ENCODE measurements around the gene TFG.

TFG gene

GRCh38 chr3:100708644-100708988 is 678 bp upstream of the TFG start:
- no peak for DNase-seq

GRCh38 chr3:100709842-100710260 is 557 bp downstream of the TFG start:
- DNase-seq: peak; percentile 66

GRCh38 chr3:100710261-100710968 is 1.1 kb downstream of the TFG start:
- DNase-seq: peak; percentile 87

- DNase-seq: no peak
Measured at GRCh38 chr3:100715176-100715575, 5.9 kb downstream of the TFG start.

GRCh38 chr3:100717063-100717462 is 7.8 kb downstream of the TFG start:
- DNase-seq: no peak

GRCh38 chr3:100717637-100718487 is 8.6 kb downstream of the TFG start:
- no peak for DNase-seq

GRCh38 chr3:100719136-100719535 is 9.8 kb downstream of the TFG start:
- no peak for DNase-seq

GRCh38 chr3:100720426-100720825 is 11.1 kb downstream of the TFG start:
- no peak for DNase-seq

- no peak for DNase-seq
Measured at GRCh38 chr3:100725935-100726513, 16.7 kb downstream of the TFG start.

- no peak for DNase-seq
Measured at GRCh38 chr3:100726706-100727105, 17.4 kb downstream of the TFG start.

GRCh38 chr3:100730524-100730923 is 21.2 kb downstream of the TFG start:
- DNase-seq: no peak

GRCh38 chr3:100732435-100732834 is 23.1 kb downstream of the TFG start:
- DNase-seq: no peak

GRCh38 chr3:100737334-100737733 is 28.0 kb downstream of the TFG start:
- peak; percentile 62 for DNase-seq

GRCh38 chr3:100740207-100740606 is 30.9 kb downstream of the TFG start:
- DNase-seq: no peak

- no peak for DNase-seq
Measured at GRCh38 chr3:100743535-100743934, 34.2 kb downstream of the TFG start.

- DNase-seq: no peak
Measured at GRCh38 chr3:100744671-100745070, 35.4 kb downstream of the TFG start.

GRCh38 chr3:100745617-100746016 is 36.3 kb downstream of the TFG start:
- DNase-seq: no peak

- no peak for DNase-seq
Measured at GRCh38 chr3:100746092-100746491, 36.8 kb downstream of the TFG start.

- peak; percentile 16 for DNase-seq
Measured at GRCh38 chr3:100748220-100748619, 38.9 kb downstream of the TFG start.

GRCh38 chr3:100748967-100749366 is 39.7 kb downstream of the TFG start:
- DNase-seq: no peak

- DNase-seq: no peak
Measured at GRCh38 chr3:100753846-100754245, 44.6 kb downstream of the TFG start.

- DNase-seq: no peak
Measured at GRCh38 chr3:100754563-100755334, 45.5 kb downstream of the TFG start.

GRCh38 chr3:100756441-100756840 is 47.1 kb downstream of the TFG start:
- DNase-seq: no peak
